Psoas muscle (tissue), 8 donors: ENCODE measurements around the gene TRAIP. TPM values are rescaled to one million over a fixed set of nuclear protein-coding genes. Genes with fewer than 3 reads are reported as not detected.
"Not testable (repeated sequence)": the region's sequence is repeated elsewhere in the genome, so short reads cannot be mapped to it uniquely, and the experiment has no call there.

Source experiments
- ATAC-seq, 4 donors: fragments of 200-7000 bp; cut with Tn5 transposase; one replicate each; pipeline ENCODE4 v1.9.1; 2020; ENCODE audit warnings: moderate library complexity in 3 of 4, mild to moderate bottlenecking in 2 of 4
- DNase-seq, 2 donors: peaks; one replicate each; pipeline ENCODE4 v3.0.0-alpha.2; 2020
- H3K27ac ChIP-seq: fragments of 200-600 bp; one replicate; pipeline ENCODE4 v1.8.0; 2022
- H3K27me3 ChIP-seq, 3 donors: fragments of 200-600 bp in 1 of 3; one replicate each; pipeline versions ENCODE4 v1.6.1 to v1.8.0; 2013 to 2022; ENCODE audit warnings: low read length in 2 of 3, mild to moderate bottlenecking in 2 of 3, moderate library complexity in 1 of 3; ENCODE audit not compliant: insufficient read depth in 3 of 3
- H3K36me3 ChIP-seq, 2 donors: fragments of 200-600 bp in 1 of 2; one replicate each; pipeline versions ENCODE4 v1.6.1 to v1.8.0; 2013 to 2022; ENCODE audit warnings: low read depth in 1 of 2, mild to moderate bottlenecking in 1 of 2, moderate library complexity in 1 of 2; ENCODE audit not compliant: insufficient read depth in 1 of 2
- H3K4me1 ChIP-seq: fragments of 200-600 bp; one replicate; pipeline ENCODE4 v1.8.0; 2022
- H3K4me3 ChIP-seq: fragments of 200-600 bp; one replicate; pipeline ENCODE4 v1.8.0; 2022; ENCODE audit warnings: mild to moderate bottlenecking
- H3K9me3 ChIP-seq: fragments of 200-600 bp; one replicate; pipeline ENCODE4 v1.8.0; 2022
- WGBS, 3 donors: extraction: QIAGEN DNeasy Blood & Tissue Kit; methylation state at CpG; one replicate each; pipeline versions ENCODE4 v1.1.6 to v1.1.7; 2013; 5-methylcytosine and 5-hydroxymethylcytosine counted together
- intact Hi-C, 2 donors: fragments of 100-400 bp; cut with DNase I; formaldehyde crosslinking; loops; one replicate each; pipeline versions ENCODE4 v1.11.0 to v1.14.2; 2022
- polyA plus RNA-seq, 3 donors: library from polyadenylated mRNA; stranded (reverse); fragments of 200-250 nt; gene quantifications; one replicate each; pipeline ENCODE4 v1.2.3, GENCODE V29; 2013
- total RNA-seq, 4 donors: library from RNA; stranded (reverse); fragmentation: NEBNext Ultra II Directional in 2 of 4; extraction: Animal tissue kit (Norgen Biotek cat#: 25700) in 2 of 4; gene quantifications; one replicate each; pipeline versions ENCODE4 v1.2.1 to v1.2.4, GENCODE V29; 2021 to 2023
- TF ChIP-seq, protein P1 (sequence below): fragments of 200-600 bp; IDR thresholded peaks from one replicate; pipeline ENCODE4 v1.8.0; 2022; ENCODE audit warnings: antibody characterized with exemption
- donor health status: healthy with polysubstance abuse.
- donor health status: DM: no; HTN: no; CAD: no; lungs with moderate emphysema.
- donor health status: Bipolar disorder and iron deficiency.
- donor health status: healthy.
- donor health status: DM: yes; HTN: yes; CAD: no.
- donor health status: DM: no; HTN: no; CAD: no.
- donor health status: DM: no; HTN: no; CAD: no.
- donor health status: DM: yes; HTN: yes; CAD: no.

Gene TRAIP
- total and polyA plus RNA-seq, 7 donors = 0.36 to 4.6 (median 1.2) TPM

DNA sequence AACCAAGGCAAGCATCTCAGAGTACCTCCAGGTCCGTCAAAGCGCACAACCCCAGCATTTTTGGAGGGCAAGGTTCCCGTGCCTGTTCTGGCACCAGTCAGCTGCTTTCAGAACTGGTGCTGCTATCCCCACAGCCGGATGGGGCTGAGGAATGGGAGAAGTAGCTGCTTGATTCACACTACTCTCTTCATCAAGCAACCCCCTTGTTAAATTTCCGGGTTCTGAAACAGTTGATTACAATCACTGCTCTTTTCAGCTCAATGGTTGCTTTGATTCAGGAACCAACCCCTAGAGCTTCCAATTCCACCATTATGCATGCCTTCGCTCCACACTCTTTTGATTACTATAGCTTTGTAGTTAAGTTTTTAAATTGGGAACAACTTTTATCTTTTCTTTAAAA lies 30.3 kb downstream of the TRAIP start:
- H3K4me1 ChIP-seq = no peaks in the 10 kb centered on the region
- no peak for ATAC-seq
- intact Hi-C loops = no loop called here
- no peak overlapping the region for H3K4me3 ChIP-seq
- DNase-seq = no peak
- no peaks in the 10 kb centered on the region for H3K36me3 ChIP-seq
- no peaks in the 10 kb centered on the region for H3K27me3 ChIP-seq
- TF ChIP-seq, protein P1, sequence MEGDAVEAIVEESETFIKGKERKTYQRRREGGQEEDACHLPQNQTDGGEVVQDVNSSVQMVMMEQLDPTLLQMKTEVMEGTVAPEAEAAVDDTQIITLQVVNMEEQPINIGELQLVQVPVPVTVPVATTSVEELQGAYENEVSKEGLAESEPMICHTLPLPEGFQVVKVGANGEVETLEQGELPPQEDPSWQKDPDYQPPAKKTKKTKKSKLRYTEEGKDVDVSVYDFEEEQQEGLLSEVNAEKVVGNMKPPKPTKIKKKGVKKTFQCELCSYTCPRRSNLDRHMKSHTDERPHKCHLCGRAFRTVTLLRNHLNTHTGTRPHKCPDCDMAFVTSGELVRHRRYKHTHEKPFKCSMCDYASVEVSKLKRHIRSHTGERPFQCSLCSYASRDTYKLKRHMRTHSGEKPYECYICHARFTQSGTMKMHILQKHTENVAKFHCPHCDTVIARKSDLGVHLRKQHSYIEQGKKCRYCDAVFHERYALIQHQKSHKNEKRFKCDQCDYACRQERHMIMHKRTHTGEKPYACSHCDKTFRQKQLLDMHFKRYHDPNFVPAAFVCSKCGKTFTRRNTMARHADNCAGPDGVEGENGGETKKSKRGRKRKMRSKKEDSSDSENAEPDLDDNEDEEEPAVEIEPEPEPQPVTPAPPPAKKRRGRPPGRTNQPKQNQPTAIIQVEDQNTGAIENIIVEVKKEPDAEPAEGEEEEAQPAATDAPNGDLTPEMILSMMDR = no peak
- no peaks in the 10 kb centered on the region for H3K9me3 ChIP-seq
- 70 to 88% (median 85%) methylated on average over 6 of the region's 6 CpGs for WGBS, 3 donors
- H3K27ac ChIP-seq = no peak overlapping the region

DNA sequence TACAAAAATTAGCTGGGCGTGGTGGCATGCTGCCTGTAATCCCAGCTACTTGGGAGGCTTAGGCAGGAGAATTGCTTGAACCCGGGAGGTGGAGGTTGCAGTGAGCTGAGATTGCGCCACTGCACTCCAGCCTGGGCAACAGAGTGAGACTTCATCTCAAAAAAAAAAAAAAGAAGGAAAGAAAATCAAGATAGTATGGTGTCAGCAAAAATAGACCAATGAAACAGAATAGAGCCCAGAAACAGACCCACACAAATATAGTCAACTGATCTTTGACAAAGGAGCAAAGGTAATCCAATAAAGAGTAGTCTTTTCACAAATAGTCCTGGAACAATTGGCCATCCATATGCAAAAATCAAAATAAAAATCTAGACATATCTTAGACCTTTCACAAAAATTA lies 33.2 kb downstream of the TRAIP start:
- intact Hi-C loops, H3K4me3 ChIP-seq, H3K9me3 ChIP-seq, H3K36me3 ChIP-seq, H3K27ac ChIP-seq, DNase-seq, H3K4me1 ChIP-seq, ATAC-seq, H3K27me3 ChIP-seq: not testable (repeated sequence)
- 78 to 93% (median 91%) methylated on average over 3 of the region's 3 CpGs for WGBS, 3 donors

DNA sequence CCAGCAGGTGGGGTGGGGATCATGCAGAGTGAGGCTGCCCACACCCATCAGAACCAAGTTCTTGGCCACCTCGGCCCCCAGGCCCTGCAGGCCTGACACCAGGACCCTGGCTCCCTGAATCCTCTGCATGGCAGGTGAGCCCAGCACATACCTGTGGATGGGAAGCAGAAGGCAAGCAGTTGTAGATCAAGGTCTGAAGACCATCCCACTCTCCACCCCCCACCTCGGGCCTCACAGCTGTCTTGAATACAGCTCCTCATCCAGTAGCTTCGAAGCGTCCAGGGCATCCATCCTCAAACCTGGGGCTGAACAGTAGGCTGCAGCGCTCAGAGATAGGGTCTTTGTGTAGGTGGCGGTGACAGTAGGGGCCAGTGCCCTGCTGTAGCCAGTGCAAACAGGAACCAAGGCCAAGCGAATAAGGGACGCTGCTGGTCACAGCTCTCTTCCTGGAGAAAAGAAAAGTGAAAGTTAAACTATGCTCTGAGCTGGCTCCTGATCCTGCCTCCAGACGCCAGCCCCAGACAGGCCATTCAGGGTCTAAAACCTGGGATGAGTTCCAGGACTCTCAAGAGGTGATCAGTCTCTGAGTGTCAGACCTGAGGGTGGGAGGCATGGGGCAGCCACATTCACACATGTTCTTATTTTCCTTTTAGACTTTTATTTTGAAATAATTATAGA lies 42.7 kb downstream of the TRAIP start, which contains the start of gene UBA7:
Gene UBA7, minus strand, starts transcription at position 457 of the 678 bp plus-strand sequence. Its CDS starts 166 bp downstream, at position 291.
- H3K27me3 ChIP-seq = no peaks in the 10 kb centered on the region
- peak within 1 kb of the TSS; percentile 60 for H3K27ac ChIP-seq
- peaks cover 0 to 5% of the 10 kb centered on the region in 2 donors for H3K36me3 ChIP-seq
- DNase-seq (peak; percentile 43 to 65), ATAC-seq (peak; percentile 65 to 79 (median 69))
- intact Hi-C loops = no loop called here
- H3K9me3 ChIP-seq = no peaks in the 10 kb centered on the region
- TF ChIP-seq, protein P1 = no peak
- H3K4me3 ChIP-seq = peak within 1 kb of the TSS; percentile 67
- 12 to 25% (median 14%) methylated on average over 9 of the region's 9 CpGs for WGBS, 3 donors
- peaks cover 12% of the 10 kb centered on the region for H3K4me1 ChIP-seq

DNA sequence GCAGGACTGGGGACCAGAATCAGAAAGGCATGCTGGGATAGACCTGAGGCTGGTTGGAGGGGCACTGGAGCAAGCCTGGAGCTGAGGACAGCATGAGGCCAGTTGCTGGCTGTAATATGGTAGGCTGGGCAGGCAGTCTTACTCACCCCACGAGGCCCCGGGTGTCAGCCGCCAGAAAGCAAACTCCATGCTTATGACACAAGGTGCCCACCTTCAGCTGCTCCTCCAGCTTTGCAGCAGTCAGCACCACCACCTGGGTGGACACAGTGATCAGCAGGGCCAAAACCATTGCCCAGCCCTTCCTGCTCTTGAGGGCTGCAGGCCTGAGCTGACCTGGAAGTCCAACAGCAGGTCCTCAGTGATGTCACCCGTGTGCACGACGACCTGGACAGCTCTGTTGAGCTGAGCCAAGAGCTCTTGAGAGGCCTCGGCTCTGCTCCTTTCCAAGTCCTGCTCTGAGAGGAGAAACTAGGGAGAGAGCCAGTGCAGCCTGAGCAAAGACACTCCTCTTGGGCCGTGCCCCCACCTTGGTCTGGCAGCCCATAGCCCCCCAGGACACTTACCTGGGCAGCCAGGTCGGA lies 43.4 kb downstream of the TRAIP start:
- intact Hi-C loops = no loop called here
- ATAC-seq (peak in 3 of 4 donors; percentile 13 to 35 (median 19)), DNase-seq (no peak)
- peaks cover 12% of the 10 kb centered on the region for H3K4me1 ChIP-seq
- H3K36me3 ChIP-seq = peaks cover 0 to 5% of the 10 kb centered on the region in 2 donors
- no peaks in the 10 kb centered on the region for H3K27me3 ChIP-seq
- H3K4me3 ChIP-seq = peak overlapping the region; percentile 67
- peak overlapping the region; percentile 60 for H3K27ac ChIP-seq
- WGBS, 3 donors = 20 to 39% (median 29%) methylated on average over 9 of the region's 9 CpGs
- TF ChIP-seq, protein P1 = no peak
- no peaks in the 10 kb centered on the region for H3K9me3 ChIP-seq

DNA sequence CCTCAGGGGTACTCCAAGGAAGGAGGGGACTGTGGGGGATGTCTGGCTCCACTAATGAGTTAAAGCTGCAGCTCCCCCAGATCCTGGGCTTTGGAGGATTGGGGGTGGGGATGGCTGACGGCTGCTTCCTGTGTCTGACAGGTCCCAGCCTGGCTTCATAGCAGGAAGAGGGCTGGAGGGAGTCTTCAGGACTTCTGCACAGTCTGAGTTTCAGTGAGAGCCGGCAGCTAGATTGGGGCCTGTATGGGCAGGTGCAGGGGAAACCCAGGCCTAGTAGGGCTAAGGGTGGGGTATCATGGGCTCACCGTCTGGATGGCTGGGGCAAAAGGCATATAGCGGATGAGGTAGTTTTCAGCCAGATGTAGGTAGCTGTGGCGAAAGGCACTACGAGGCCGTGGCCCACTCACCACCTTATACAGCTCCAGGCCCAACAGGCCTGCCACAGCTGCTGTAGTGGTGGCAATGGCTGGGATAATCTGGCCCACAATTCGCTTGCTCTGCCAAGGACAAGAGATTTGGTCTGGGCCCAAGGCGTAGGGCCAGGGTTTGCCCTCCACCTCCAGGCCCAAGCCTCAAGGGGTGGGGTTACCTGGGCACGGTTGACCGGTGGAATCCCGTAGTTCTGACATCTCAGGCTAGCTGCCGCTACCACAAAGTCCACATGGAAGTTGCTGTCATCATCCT lies 48.8 kb downstream of the TRAIP start:
- ATAC-seq (no peak), DNase-seq (no peak)
- peaks cover 40% of the 10 kb centered on the region for H3K4me1 ChIP-seq
- H3K36me3 ChIP-seq = peaks cover 0 to 12% of the 10 kb centered on the region in 2 donors
- H3K9me3 ChIP-seq = no peaks in the 10 kb centered on the region
- no peak overlapping the region for H3K4me3 ChIP-seq
- TF ChIP-seq, protein P1 = no peak
- peak overlapping the region; percentile 93 for H3K27ac ChIP-seq
- 68 to 74% (median 70%) methylated on average over 13 of the region's 13 CpGs for WGBS, 3 donors
- intact Hi-C loops = no loop called here
- H3K27me3 ChIP-seq = no peaks in the 10 kb centered on the region
